GM04503 (cell line): ENCODE data around the gene TRPM5.
"Not testable (repeated sequence)": the region's sequence is repeated elsewhere in the genome, so short reads cannot be mapped to it uniquely, and the experiment has no call there.

Experiments used
- DNase-seq: peaks from one replicate; pipeline ENCODE4 v3.0.0-alpha.2; 2012; ENCODE audit warnings: low read depth

TRPM5 gene

GRCh38 chr11:2443881-2444820 lies at the start of gene TRPM5:
Gene TRPM5 (minus strand): TSS chr11:2444514. CDS start chr11:2423036, 21,478 bp downstream.
- no peak for DNase-seq

GRCh38 chr11:2489083-2489482 lies 44.8 kb upstream of the TRPM5 start:
- no peak for DNase-seq

- DNase-seq: no peak
Observed at GRCh38 chr11:2488004-2488403, 43.7 kb upstream of the TRPM5 start.

DNA sequence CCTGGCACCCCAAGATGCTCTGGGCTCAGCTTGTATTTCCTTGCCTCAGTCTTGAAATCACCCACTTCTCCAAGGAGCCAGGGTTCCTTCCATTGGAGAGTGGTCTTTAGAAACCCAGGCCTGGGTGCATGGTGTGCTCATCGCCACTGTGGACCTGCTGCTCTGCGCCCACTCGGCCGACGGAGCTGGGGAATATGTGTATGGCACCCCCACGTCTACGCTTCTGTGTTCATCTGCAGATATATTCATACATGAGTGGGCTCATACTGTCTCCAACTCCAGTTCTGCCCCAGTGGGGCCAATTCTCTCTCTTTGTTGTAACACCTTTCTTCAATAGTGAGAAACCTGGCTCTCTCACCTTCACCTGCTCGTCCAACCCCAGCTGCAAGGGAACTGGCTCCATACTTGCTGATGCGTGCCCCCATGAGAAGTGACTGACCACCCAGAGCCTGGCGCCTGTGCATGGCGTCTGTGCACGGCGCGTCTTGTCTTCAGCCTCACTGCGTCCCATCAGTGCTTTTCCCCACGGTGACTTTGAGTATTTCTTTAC lies 40.3 kb upstream of the TRPM5 start:
- DNase-seq: no peak

- DNase-seq: no peak
Observed at GRCh38 chr11:2483426-2483825, 39.1 kb upstream of the TRPM5 start.

GRCh38 chr11:2482745-2483144 lies 38.4 kb upstream of the TRPM5 start:
- no peak for DNase-seq

DNA sequence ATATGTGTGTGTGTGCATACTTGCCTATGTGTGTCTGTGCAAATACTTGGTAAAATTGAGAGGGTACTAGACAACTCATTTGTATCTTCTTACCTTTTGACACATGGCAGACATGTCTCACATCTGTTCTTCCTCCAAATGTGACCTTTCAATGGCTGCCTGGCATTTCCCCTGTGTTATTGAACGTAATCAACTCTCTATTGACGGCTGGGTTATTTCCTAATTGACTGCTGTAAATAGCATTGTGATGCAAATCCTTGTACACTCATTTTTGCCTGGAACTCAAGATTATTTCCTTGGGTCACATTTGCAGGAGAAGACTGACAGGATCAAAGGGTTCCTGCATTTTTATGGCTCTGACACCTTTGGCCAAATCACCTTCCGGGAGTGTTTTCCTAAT lies 37.9 kb upstream of the TRPM5 start:
- DNase-seq: no peak

DNA sequence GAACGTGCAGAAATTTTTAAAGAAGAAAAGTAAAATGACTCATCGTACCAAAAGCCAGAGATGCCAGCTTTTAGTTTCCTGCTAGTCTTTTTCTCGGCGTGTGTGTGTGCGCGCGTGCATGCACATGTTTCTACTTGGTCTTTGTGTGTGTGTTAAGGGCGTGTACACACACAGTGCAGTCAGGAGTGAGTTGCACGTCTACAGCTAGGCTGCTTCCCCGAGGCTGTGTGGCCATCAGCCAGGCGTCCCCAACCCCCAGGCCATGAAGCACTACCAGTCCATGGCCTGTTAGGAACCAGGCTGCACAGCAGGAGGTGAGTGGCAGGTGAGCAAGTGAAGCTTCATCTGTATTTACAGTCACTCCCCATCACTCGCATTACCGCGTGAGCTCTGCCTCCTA lies 36.9 kb upstream of the TRPM5 start:
- DNase-seq: no peak

DNA sequence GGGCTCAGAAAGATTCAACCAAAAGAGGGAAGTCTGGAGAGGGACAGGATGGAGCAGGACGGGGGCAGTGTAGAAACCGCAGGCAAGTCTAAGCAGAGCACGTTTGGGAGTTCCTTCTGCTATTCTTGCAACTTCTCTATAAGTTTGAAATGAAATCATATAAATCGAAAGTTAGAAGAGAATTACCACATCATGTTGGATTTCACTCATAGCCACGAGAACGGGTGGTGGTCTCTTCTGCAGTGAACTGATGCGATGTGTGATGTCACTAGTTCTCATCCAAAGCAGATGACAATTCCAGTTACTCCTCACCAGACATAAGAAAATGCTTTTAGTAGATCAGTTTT lies 36.5 kb upstream of the TRPM5 start:
- DNase-seq: no peak

DNA sequence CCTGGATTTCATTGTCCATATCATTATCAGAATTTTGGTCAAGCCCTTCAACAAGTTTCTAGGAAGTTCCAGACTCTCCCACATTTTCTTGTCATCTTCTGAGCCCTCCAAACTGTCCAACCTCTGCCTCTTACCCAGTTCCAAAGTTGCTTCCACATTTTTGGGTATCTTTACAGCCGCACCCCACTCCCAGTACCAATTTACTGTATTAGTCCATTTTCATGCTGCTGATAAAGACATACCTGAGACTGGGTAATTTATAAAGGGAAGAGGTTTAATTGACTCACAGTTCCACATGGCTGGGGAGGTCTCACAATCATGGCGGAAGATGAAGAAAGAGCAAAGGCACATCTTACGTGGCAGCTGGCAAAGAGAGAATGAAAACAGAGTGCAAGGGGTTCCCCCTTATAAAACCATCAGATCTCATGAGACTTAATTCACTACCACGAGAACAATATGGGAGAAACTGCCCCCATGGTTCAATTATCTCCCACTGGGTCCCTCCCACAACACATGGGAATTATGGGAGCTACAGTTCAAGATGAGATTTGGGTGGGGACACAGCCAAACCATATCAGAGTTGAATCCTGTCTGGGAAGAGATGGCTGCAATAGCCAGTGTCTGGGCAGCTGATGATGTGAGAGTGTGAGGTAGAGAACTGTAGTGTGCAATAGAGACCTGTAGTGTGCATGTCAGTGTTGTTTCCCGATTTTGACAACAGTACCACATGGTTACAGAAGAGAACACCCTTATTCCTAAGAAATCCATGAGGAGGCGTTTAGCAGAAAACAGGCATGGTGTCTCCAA lies 36.0 kb upstream of the TRPM5 start:
- DNase-seq: not testable (repeated sequence)

- no peak for DNase-seq
Observed at GRCh38 chr11:2477936-2478335, 33.6 kb upstream of the TRPM5 start.

DNA sequence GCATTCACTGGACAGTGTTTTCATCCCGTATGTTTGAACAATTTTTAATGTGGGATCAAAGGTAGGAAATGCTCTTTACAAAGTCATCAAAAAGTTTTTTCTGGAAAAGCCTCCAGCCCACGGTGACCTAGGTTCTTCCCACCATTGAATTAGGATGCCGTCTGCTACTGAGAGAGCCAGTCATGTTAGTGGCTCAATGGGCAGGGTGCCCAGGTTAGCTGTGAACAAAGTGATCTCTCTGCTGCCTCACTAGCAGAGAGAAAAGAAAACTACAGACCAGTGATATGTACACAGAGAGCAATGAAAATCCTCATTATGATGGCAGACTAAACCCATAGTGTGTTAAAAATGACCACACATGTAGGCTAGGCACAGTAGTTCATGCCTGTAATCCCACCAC lies 32.9 kb upstream of the TRPM5 start:
- DNase-seq: no peak

DNA sequence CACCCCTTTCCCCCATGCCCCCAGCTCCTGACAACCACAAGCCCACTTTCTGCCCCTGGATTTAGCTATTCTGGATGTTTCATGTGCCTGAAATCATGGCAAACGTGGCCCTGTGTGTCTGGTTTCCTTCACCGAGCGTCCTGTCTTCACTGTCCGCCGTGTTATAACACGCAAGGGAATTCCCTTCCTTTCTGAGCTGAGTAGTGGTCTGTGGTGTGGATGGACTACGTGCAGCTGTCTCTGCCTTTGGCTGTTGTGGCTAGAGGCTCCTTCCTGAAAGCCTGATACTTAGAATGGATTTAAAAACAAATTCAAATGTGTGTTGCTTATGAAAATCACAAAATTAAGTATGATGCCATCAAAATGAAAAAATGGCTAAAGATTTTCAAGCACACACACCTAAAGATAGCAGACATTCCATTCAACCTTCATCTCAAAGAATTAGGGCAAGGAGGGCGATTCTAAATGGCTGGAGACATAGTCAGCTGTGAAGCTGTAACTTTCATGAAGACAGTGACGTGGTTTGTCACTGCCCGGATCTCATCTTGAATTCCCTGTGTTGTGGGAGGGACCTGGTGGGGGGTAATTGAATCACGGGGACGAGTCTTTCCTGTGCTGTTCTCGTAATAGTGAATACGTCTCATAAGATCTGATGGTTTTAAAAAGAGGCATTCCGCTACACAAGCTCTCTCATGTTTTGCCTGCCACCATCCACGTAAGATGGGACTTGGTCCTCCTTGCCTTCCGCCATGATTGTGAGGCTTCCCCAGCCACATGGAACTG lies 31.0 kb upstream of the TRPM5 start:
- no peak for DNase-seq

DNA sequence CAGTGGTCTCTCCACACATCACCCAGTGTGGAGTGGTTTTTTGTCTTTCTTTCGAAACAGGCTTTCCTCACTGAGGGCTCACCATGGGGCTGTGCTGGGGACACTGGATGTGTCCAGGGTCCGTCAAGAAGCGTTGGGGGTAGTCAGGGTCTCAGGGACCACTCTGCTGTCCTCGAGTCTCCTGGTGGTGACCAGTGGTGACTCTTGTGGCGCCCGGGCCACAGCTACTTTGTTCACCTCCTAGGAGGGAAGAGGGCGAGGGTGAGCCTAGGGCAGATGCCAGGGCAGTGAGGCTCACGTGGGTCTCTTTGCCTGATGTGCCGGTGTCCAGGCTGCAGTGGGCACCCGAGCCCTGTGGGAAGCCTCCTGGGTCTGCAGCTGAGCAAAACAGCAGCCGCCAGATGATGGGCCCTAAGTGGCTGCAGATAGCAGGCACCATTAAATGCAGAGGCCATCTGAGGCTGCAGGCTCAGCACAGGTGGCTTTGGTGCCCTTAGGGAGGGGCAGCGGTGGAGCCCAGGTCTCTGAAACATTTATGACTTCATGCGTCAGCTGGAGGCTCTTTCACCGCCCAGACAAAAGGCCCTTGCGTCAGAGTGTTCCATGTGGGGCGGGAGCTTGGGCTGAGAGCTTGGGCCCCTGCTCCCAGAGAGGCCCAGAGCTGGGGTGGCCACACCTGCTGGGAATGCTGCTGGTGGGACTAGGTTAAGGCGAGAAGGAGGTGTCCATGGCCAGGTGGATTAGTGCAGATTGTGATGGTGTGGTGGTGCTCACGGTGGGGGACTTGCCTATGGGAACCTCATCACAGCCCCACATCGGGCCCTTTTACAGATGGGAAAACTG lies 30.0 kb upstream of the TRPM5 start:
- no peak for DNase-seq

DNA sequence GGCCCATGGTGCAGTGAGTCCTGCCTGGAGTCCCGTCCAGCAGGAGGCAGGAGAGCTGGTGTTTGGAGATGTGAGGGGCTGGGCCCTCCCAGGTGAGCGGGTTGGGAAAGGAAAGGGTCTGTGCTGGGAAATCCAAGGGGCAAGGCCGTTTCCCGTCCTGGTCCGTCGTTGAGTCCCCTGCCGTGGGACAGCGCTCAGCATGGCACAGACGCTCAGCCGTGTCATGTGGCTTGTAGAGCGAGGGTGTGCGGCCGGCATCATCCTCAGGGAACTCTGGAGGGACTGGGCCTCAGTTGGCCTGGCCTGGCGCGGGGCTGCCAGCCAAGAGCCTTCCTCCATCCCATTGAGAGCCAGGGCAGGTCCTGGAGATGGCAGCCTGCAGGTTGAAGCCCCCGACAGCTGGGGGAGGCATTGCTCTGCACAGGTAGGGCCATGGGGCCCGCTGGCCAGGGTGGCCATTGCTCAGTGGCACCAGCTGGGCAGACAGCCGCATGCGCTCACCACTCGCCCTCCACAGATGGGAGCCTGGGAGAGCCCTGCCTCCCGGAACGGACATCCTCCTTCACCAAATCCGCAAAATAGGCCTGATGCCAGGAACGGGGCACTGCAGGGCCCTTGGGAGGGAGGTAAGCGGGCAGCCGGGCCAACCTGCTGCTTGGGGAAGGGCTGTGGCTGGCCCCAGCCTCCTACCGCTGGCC lies 29.2 kb upstream of the TRPM5 start:
- no peak for DNase-seq

DNA sequence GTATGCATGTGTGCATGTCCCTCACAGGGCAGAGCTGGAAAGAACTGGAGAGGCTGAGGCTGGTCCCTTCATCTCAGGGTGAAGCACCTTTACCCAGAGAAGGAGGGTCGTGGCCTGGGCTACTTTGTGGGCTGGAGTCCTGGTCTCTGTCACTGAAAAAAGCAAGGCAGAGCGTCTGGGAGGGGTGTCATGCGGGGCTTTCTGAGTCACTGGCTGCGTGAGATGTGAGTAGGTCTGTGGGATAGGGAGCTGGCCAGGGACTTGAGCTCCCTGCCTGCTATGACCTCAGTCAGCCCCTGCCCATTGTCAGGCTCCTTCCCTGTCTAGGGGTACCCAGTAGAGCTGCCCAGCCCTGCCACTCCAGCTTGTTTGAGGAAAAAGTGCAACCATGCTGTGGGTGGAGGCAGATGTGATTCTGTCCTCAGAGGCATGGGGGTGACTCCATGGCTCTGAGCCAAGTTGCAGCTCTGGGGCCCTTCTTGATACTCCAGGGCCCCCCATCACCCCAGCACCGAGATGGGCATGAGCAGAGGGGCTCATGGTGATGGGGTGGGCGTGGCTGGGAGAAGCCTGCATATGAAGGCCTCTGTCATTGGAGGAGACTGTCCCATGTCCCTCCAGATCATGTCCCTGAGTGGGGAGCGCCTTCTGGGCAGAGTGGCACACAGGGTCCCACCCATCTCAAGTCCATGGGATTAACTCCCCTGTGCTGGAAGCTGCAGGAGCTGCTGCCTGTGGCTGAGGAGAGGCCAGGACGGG lies 28.3 kb upstream of the TRPM5 start:
- no peak for DNase-seq

GRCh38 chr11:2471804-2472096 lies 27.4 kb upstream of the TRPM5 start:
- no peak for DNase-seq

DNA sequence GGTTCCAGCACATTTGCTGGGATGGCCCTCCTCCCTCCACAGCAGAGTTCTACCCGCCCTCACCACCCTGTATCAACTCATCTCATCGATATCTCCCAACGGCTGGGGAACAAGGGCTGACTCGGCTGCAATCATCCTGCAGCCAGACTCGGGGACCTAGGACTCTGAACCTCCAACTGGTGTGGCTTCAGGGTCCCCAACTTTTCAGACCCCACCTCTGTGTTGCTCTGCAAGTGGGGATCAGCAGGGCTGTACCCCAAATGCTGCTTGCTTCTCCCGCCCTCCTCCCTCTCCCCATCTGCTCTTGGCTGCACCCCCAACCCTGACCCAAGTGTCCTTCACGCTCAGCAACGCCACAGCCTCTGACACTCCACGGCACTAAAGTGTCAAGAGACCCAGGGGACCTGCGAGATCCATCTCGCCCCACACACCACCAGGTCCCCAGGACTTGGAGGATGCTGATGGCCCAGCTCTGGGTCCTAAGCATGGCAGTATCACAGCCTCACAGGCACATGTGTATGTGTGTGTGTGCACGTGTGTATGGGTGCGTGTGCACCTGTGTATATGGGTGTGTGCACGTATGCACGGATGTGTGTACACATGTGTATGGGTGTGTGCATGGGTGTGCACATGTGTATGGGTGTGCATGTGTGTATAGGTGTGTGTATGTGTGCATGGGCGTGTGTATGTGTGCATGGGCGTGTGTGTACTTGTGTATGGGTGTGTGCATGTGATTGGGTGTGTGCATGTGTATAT lies 26.9 kb upstream of the TRPM5 start:
- no peak for DNase-seq

DNA sequence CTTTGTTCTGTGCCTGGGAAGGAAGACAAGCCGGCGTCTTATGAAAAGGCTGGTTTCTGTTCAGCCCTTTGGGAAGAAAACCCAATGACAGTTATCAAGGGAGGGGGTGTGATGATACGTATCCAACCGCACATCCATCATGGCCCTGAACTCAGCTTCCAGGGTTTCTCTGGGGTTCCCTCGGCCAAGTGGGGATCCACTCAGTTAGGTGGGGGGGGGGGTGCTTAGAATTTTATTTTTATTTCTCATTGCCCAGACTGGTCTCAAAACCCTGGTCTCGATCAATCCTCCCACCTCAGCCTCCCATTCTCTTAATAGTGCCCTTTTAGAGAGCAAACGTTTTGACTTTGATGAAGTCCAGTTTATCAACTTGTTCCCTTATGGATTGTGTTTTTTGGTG lies 26.2 kb upstream of the TRPM5 start:
- no peak for DNase-seq
